Measurements from ENCODE around the gene ZMYND8. TPM values are rescaled to one million over a fixed set of nuclear protein-coding genes. Genes with fewer than 3 reads are reported as not detected.

ZMYND8 gene
- total and polyA plus RNA-seq, 2 of the 4 experiments (the other 2 are of a cell fraction): 24.0 to 28.2 TPM

DNA sequence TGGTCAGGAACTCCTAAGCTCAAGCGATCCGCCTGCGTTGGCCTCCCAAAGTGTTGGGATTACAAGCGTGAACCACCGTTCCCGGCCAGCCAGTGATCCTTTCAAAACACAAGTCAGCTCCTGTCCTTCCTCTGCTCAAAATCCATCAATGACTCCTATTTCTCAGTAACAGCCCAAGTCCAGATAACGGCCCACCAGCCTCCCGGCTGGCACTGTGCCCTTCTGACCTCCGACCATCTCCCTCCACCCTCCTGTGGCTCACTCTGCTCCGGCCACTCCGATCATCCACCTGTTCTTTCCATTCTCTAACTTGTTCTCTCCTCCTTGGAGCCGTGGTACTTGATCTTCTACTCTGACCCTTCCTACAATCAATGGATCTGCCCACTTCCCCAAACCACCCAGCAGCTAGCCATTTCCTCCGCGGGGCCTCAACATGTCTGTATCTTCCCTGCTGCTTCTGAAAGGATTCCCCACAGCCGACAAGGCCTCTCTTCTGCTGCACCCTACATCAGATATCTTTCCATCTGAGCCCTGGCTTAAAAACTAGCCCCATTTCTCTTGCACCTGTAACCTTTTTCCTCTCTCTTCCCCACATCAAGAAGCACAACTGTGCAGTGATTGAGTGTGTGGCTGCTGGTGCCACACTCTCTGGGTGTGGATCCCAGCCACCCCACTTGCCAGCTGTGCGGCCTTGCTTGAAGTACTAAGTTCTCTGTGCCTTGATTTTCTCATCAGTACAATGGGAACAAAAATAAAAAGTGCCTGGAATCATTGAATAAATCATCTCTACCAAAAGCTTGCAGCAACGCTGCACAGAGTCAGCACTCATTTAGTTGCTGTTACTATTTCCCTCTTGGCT lies 6.1 kb upstream of the ZMYND8 start (continued):
- TF ChIP-seq CTCF (conservative IDR thresholded peaks at IDR 0.05; ENCODE audit: low read depth, low read length) (no peak), POLR2A (IDR thresholded peaks at IDR 0.05; ENCODE audit: low read depth, low read length) (no peak)

Measured in IMR-90 (cell line).